ENCODE measurements around the gene SPON2.
A peak's percentile ranks its signal among the peaks of the same experiment; 100 is the strongest.

SPON2 gene

GRCh38 chr4:1183985-1184773, 11.8 kb upstream of the SPON2 start:
- H3K79me2 ChIP-seq (ENCODE audit: insufficient read depth, low read length) = no peaks in the 10 kb centered on the region
- no peak for TF ChIP-seq EZH2 (IDR thresholded peaks at IDR 0.05; ENCODE audit: borderline replicate concordance, low read depth, low read length, severe bottlenecking)
- TF ChIP-seq CTCF (IDR thresholded peaks at IDR 0.05; ENCODE audit: borderline replicate concordance, extremely low read depth, low read length, poor library complexity, severe bottlenecking) = no peak
- H3K4me2 ChIP-seq (ENCODE audit: insufficient read depth, low read length) = no peak overlapping the region
- peaks cover 3% of the 10 kb centered on the region for H3K4me1 ChIP-seq (ENCODE audit: insufficient read depth, low read length)
- peaks cover 13% of the 10 kb centered on the region for H3K9me3 ChIP-seq (ENCODE audit: insufficient read depth, low read length, severe bottlenecking)
- H3K9ac ChIP-seq (ENCODE audit: low read depth, low read length) = no peak overlapping the region
- H3K27ac ChIP-seq (ENCODE audit: low read length) = no peak overlapping the region
- DNase-seq (no peak), ATAC-seq (ENCODE audit: insufficient read depth, low read depth) (peak; percentile 56)
- no peaks in the 10 kb centered on the region for H4K20me1 ChIP-seq (ENCODE audit: insufficient read depth, low read length)
- no peak overlapping the region for H2AFZ ChIP-seq (ENCODE audit: low read depth, low read length)
- H3K27me3 ChIP-seq (ENCODE audit: insufficient read depth, low read length, poor library complexity) = no peaks in the 10 kb centered on the region
- H3K36me3 ChIP-seq (ENCODE audit: insufficient read depth, low read length) = no peaks in the 10 kb centered on the region
- no peak overlapping the region for H3K4me3 ChIP-seq (ENCODE audit: low read depth in 1 of 2, low read length in 2 of 2)

GRCh38 chr4:1182313-1182712, 9.9 kb upstream of the SPON2 start:
- Histone ChIP-seq H3K4me2 (ENCODE audit: insufficient read depth, low read length) (no peak overlapping the region), H3K27me3 (ENCODE audit: insufficient read depth, low read length, poor library complexity) (no peaks in the 10 kb centered on the region), H3K4me3 (ENCODE audit: low read depth in 1 of 2, low read length in 2 of 2) (no peak overlapping the region), H3K27ac (ENCODE audit: low read length) (no peak overlapping the region), H3K79me2 (ENCODE audit: insufficient read depth, low read length) (no peaks in the 10 kb centered on the region), H4K20me1 (ENCODE audit: insufficient read depth, low read length) (no peaks in the 10 kb centered on the region), H3K9ac (ENCODE audit: low read depth, low read length) (no peak overlapping the region), H2AFZ (ENCODE audit: low read depth, low read length) (no peak overlapping the region), H3K36me3 (ENCODE audit: insufficient read depth, low read length) (no peaks in the 10 kb centered on the region), H3K4me1 (ENCODE audit: insufficient read depth, low read length) (peaks cover 3% of the 10 kb centered on the region), H3K9me3 (ENCODE audit: insufficient read depth, low read length, severe bottlenecking) (peaks cover 13% of the 10 kb centered on the region)
- DNase-seq (no peak), ATAC-seq (ENCODE audit: insufficient read depth, low read depth) (no peak)
- TF ChIP-seq EZH2 (IDR thresholded peaks at IDR 0.05; ENCODE audit: borderline replicate concordance, low read depth, low read length, severe bottlenecking) (no peak), CTCF (IDR thresholded peaks at IDR 0.05; ENCODE audit: borderline replicate concordance, extremely low read depth, low read length, poor library complexity, severe bottlenecking) (no peak)

GRCh38 chr4:1180663-1181062, 8.3 kb upstream of the SPON2 start:
- Histone ChIP-seq H2AFZ (ENCODE audit: low read depth, low read length) (no peak overlapping the region), H3K27me3 (ENCODE audit: insufficient read depth, low read length, poor library complexity) (no peaks in the 10 kb centered on the region), H3K4me1 (ENCODE audit: insufficient read depth, low read length) (peaks cover 3% of the 10 kb centered on the region), H3K4me2 (ENCODE audit: insufficient read depth, low read length) (no peak overlapping the region), H3K27ac (ENCODE audit: low read length) (no peak overlapping the region), H3K36me3 (ENCODE audit: insufficient read depth, low read length) (no peaks in the 10 kb centered on the region), H3K9ac (ENCODE audit: low read depth, low read length) (no peak overlapping the region), H4K20me1 (ENCODE audit: insufficient read depth, low read length) (no peaks in the 10 kb centered on the region), H3K4me3 (ENCODE audit: low read depth in 1 of 2, low read length in 2 of 2) (no peak overlapping the region), H3K9me3 (ENCODE audit: insufficient read depth, low read length, severe bottlenecking) (peaks cover 13% of the 10 kb centered on the region), H3K79me2 (ENCODE audit: insufficient read depth, low read length) (no peaks in the 10 kb centered on the region)
- ATAC-seq (ENCODE audit: insufficient read depth, low read depth) (no peak), DNase-seq (no peak)
- TF ChIP-seq CTCF (IDR thresholded peaks at IDR 0.05; ENCODE audit: borderline replicate concordance, extremely low read depth, low read length, poor library complexity, severe bottlenecking) (no peak), EZH2 (IDR thresholded peaks at IDR 0.05; ENCODE audit: borderline replicate concordance, low read depth, low read length, severe bottlenecking) (no peak)

Measured in DND-41 (cell line).